ENCODE data around the gene CATSPER1. TPM values are rescaled to one million over a fixed set of nuclear protein-coding genes. Genes with fewer than 3 reads are reported as not detected.

CATSPER1 gene
- total RNA-seq, 1 donor from 2014 or later: 0.20 TPM

DNA sequence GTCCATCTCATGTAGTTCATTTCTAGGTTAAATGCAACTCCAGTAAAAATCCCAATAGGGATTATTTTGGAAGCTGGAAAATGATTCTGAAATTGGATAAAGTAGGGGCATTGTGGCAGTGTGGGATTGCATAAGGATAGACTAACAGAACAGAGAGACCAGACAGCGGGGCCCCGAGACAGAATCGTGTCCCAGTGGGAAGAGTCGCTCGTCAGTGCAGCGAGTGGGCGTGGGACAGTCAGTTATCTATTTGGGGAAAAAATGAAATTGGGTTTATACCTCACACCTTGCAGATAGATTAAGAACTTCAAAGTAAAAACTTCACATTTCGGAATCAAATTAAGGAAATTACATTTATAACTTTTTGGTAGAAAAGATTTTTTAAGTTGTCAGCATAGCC, 54.2 kb downstream of the CATSPER1 start:
- no peak for DNase-seq (ENCODE audit: low read depth, low spot score)

DNA sequence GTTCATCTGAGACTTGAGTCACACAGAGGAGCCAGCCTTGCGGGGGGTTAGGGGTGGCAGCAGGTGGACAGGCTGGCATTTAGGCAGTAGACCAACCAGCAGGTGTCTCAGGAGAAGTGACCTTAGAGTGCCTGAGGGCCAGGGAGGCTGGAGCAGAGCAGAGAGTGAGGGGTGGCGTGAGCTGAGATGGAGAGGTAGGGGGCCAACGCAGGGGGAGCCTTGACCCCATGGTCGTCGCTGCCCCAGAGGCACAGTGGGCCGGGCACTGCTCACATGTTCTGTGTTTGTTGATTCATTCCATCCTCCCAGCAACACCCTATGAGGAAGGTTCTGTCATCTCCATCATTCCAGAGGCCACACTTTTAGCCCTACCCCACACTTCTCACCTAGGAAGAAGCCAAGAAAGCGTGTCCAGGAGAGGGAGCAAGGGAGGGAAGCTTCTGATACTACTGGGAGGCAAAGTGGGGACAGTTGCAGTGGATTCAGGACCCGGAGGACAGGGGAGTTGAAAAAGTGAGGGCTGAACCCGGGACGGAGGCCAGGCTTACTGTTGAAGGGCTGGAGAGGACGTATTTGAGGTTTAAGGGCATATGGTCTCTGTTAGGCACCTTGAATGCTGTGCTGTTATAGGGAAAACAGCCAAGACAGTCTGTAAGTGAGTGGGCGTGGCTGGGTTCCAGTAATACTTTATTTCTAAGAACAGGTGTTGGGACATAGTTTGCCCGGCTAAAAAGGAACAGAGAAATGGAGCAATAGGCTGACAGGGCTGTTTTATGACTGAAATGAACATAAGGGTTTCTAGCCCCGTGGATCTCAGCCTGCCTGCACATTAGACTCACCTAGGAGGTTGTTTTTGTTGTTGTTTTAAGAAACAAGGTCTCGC, 57.4 kb downstream of the CATSPER1 start:
- DNase-seq (ENCODE audit: low read depth, low spot score): no peak

DNA sequence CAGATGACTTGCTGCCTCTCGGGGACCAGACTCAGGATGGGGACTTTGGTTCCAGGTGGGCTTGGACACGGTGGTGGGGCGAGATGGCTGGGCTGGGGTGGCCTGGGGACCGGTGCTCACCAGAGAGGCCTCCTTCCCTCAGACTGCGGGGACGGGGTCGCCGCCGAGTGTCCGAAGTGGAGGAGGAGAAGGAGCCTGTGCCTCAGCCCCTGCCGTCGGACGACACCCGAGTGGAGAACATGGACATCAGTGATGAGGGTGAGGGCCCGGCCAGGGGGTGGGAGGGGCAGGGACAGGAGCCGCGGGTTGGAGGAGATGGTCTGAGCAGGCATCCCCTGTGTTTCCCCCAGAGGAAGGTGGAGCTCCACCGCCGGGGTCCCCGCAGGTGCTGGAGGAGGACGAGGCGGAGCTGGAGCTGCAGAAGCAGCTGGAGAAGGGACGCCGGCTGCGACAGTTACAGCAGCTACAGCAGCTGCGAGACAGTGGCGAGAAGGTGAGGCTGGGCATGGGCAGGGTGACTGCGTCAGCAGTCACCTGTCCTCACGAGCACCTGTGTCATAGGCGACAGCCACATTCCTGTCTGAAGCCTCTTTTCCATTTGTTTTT, 58.8 kb downstream of the CATSPER1 start:
- DNase-seq (ENCODE audit: low read depth, low spot score): no peak

Other genes with a start within 250 kb of the CATSPER1 start
- 7.6 and 8.6 TPM in 2 replicates for gene AP5B1, start 245.5 kb downstream of the CATSPER1 start, total RNA-seq
- gene OVOL1, start 239.4 kb downstream of the CATSPER1 start, total RNA-seq: not detected in 2 replicates
- 0.14 and 0.79 TPM in 2 replicates for gene SNX32, start 192.5 kb downstream of the CATSPER1 start, total RNA-seq
- gene CFL1, start 168.3 kb downstream of the CATSPER1 start, total RNA-seq: 1,363 and 1,402 TPM in 2 replicates
- 50.7 and 52.8 TPM in 2 replicates for gene MUS81, start 166.0 kb downstream of the CATSPER1 start, total RNA-seq
- gene EFEMP2, start 153.7 kb downstream of the CATSPER1 start, total RNA-seq: 23.9 and 32.8 TPM in 2 replicates
- gene CTSW, start 146.6 kb downstream of the CATSPER1 start, total RNA-seq: 0.07 TPM in 1 of 2 replicates, not detected in the other
- 152 and 229 TPM in 2 replicates for gene FIBP, start 138.0 kb downstream of the CATSPER1 start, total RNA-seq
- gene CCDC85B, start 135.8 kb downstream of the CATSPER1 start, total RNA-seq: 105 and 129 TPM in 2 replicates
- gene FOSL1, start 126.1 kb downstream of the CATSPER1 start, total RNA-seq: 11.5 and 16.4 TPM in 2 replicates
- 15.2 and 17.3 TPM in 2 replicates for gene C11orf68, start 107.4 kb downstream of the CATSPER1 start, total RNA-seq
- 150 and 187 TPM in 2 replicates for gene DRAP1, start 107.1 kb downstream of the CATSPER1 start, total RNA-seq
- gene TSGA10IP, start 81.0 kb downstream of the CATSPER1 start, total RNA-seq: not detected in 2 replicates
- 52.8 and 60.4 TPM in 2 replicates for gene SART1, start 64.7 kb downstream of the CATSPER1 start, total RNA-seq
- 34.0 and 47.6 TPM in 2 replicates for gene EIF1AD, start 24.3 kb downstream of the CATSPER1 start, total RNA-seq
- gene BANF1, start 24.0 kb downstream of the CATSPER1 start, total RNA-seq: 38.8 and 45.2 TPM in 2 replicates
- 0.26 and 0.49 TPM in 2 replicates for gene CST6, start 14.5 kb downstream of the CATSPER1 start, total RNA-seq
- gene GAL3ST3, start 22.7 kb upstream of the CATSPER1 start, total RNA-seq: 0.07 and 0.14 TPM in 2 replicates
- gene SF3B2, start 25.9 kb upstream of the CATSPER1 start, total RNA-seq: 107 and 129 TPM in 2 replicates
- gene PACS1, start 43.8 kb upstream of the CATSPER1 start, total RNA-seq: 17.5 and 21.9 TPM in 2 replicates
- gene KLC2, start 231.2 kb upstream of the CATSPER1 start, total RNA-seq: 12.0 and 12.1 TPM in 2 replicates
- gene RAB1B, start 242.2 kb upstream of the CATSPER1 start, total RNA-seq: 79.5 and 83.3 TPM in 2 replicates